LNCaP clone FGC (cell line): ENCODE measurements around the gene IMMP2L.

Source experiments
- DNase-seq: peaks from one replicate; pipeline ENCODE4 v3.0.0-alpha.2; 2011; ENCODE audit warnings: low read depth
- H3K4me3 ChIP-seq: 2 replicates; pipeline ENCODE4 v1.5.1; 2011; ENCODE audit warnings: mild to moderate bottlenecking, low read depth, low read length, control low read depth
- CTCF ChIP-seq: IDR thresholded peaks from 2 replicates; pipeline ENCODE4 v1.5.1; 2012; ENCODE audit warnings: mild to moderate bottlenecking; ENCODE audit not compliant: control insufficient read depth, insufficient read depth; ENCODE audit errors: extremely low read depth

The IMMP2L gene

GRCh38 chr7:110764852-110765251, 797.4 kb downstream of the IMMP2L start:
- no peak overlapping the region for H3K4me3 ChIP-seq
- no peak for TF ChIP-seq CTCF
- no peak for DNase-seq

- no peak for DNase-seq
- no peak overlapping the region for H3K4me3 ChIP-seq
- TF ChIP-seq CTCF, result no peak
Observed at GRCh38 chr7:110762546-110763225, 799.6 kb downstream of the IMMP2L start.

- H3K4me3 ChIP-seq, result no peak overlapping the region
- DNase-seq, result no peak
- no peak for TF ChIP-seq CTCF
Observed at GRCh38 chr7:110760341-110760740, 802.0 kb downstream of the IMMP2L start.

GRCh38 chr7:110759069-110759468, 803.2 kb downstream of the IMMP2L start:
- TF ChIP-seq CTCF, result no peak
- DNase-seq, result peak; percentile 61
- H3K4me3 ChIP-seq, result no peak overlapping the region

GRCh38 chr7:110754649-110755048, 807.6 kb downstream of the IMMP2L start:
- peak; percentile 80 for DNase-seq
- no peak for TF ChIP-seq CTCF

GRCh38 chr7:110750931-110751605, 811.2 kb downstream of the IMMP2L start:
- no peak for DNase-seq
- H3K4me3 ChIP-seq, result no peak overlapping the region
- TF ChIP-seq CTCF, result no peak

More at GRCh38 chr7:110754649-110755048, 807.6 kb downstream of the IMMP2L start:
- no peak overlapping the region for H3K4me3 ChIP-seq
